Transverse colon (tissue), 4 donors: ENCODE results near the gene MEGF10.

ENCODE experiments used
- CTCF ChIP-seq, 5 experiments: fragments of 200-600 bp in 3 of 5; fragments of 450-650 bp in 2 of 5; sonication (generic) in 3 of 5; IDR thresholded peaks; 1 replicate in 2 of 5; 2 replicates in 3 of 5; pipeline ENCODE4 v1.5.1; 2016 to 2017; ENCODE audit warnings: antibody characterized with exemption in 5 of 5, inconsistent platforms in 3 of 5, mild to moderate bottlenecking in 2 of 5, moderate library complexity in 1 of 5
- EP300 ChIP-seq: sonication (generic); formaldehyde crosslinking; IDR thresholded peaks from one replicate; pipeline ENCODE4 v1.6.1; 2017; ENCODE audit warnings: antibody characterized with exemption, low read depth
- POLR2AphosphoS5 ChIP-seq, 3 donors: sonication (generic); formaldehyde crosslinking; IDR thresholded peaks; one replicate each; pipeline ENCODE4 v1.6.1; 2016; ENCODE audit warnings: antibody characterized with exemption in 3 of 3

GRCh38 chr5:127297348-127298035, 6.9 kb downstream of the MEGF10 start:
- TF ChIP-seq POLR2AphosphoS5 (IDR thresholded peaks at IDR 0.05), result no peak
- no peak for TF ChIP-seq CTCF (IDR thresholded peaks at IDR 0.05)
- TF ChIP-seq EP300, result no peak
